Measurements from ENCODE around the gene SLC35F5. TPM values are rescaled to one million over a fixed set of nuclear protein-coding genes. Genes with fewer than 3 reads are reported as not detected.
"Not testable (repeated sequence)": the region's sequence is repeated elsewhere in the genome, so short reads cannot be mapped to it uniquely, and the experiment has no call there.

Gene SLC35F5
- total RNA-seq, 1 donor from 2014 or later, result 48.3 TPM

- CTCF ChIA-PET; DNase-seq; H3K27me3 Mint-ChIP-seq; H3K27ac Mint-ChIP-seq; H3K4me3 Mint-ChIP-seq; H3K9me3 Mint-ChIP-seq; H3K4me1 Mint-ChIP-seq; POLR2A ChIA-PET; H3K36me3 Mint-ChIP-seq (ENCODE audit: low read depth); intact Hi-C loops (cut with micrococcal nuclease); ATAC-seq (ENCODE audit: low read depth): not testable (repeated sequence)
These were observed 93.0 kb downstream of the SLC35F5 start for GRCh38 chr2:113663285-113664060.

Other genes starting within 250 kb of the SLC35F5 start
- 39.8 and 47.1 TPM in 2 replicates for gene RABL2A, start 129.4 kb downstream of the SLC35F5 start, total RNA-seq
- 638 and 639 TPM in 2 replicates for gene ACTR3, start 133.4 kb upstream of the SLC35F5 start, total RNA-seq